PC-9 (cell line): ENCODE measurements around the gene ALDH18A1. TPM values are rescaled to one million over a fixed set of nuclear protein-coding genes. Genes with fewer than 3 reads are reported as not detected.
A peak's percentile ranks its signal among the peaks of the same experiment; 100 is the strongest.

ENCODE experiments used
- Bru-seq: library from RNA; stranded (reverse); fragments of 400-500 nt; gene quantifications from one replicate; lab custom pipeline; 2021; lab: Mats Ljungman, UMichigan
- BruChase-seq, 2 experiments: library from RNA; stranded (reverse); fragments of 400-500 nt; gene quantifications; one replicate each; lab custom pipeline; 2021; lab: Mats Ljungman, UMichigan
- BruUV-seq: library from RNA; stranded (reverse); fragments of 400-500 nt; replicated peaks from 2 replicates; lab custom pipeline; 2021; lab: Mats Ljungman, UMichigan
- CTCF ChIA-PET: fragments of 300-600 bp; sonication (Branson Sonifier 250); formaldehyde crosslinking; loops from one replicate; lab custom pipeline; 2022; ENCODE audit warnings: antibody characterized with exemption; lab: Charles Lee
- POLR2A ChIA-PET: fragments of 300-600 bp; sonication (Branson Sonifier 250); formaldehyde crosslinking; loops from one replicate; lab custom pipeline; 2022; ENCODE audit warnings: antibody characterized with exemption; ENCODE audit not compliant: unreplicated experiment; lab: Charles Lee
- DNase-seq, 2 experiments: peaks; one replicate each; pipeline versions ENCODE4 v3.0.0 to v3.0.0-alpha.2; 2015 to 2022; ENCODE audit warnings: mixed read lengths in 1 of 2
- H2AFZ ChIP-seq: fragments of 200-600 bp; sonication (generic); 2 replicates; pipeline ENCODE4 v1.8.1; 2017; ENCODE audit warnings: antibody characterized with exemption
- H3F3A ChIP-seq: fragments of 200-600 bp; sonication (generic); 2 replicates; pipeline ENCODE4 v1.8.1; 2017; ENCODE audit warnings: antibody characterized with exemption, mild to moderate bottlenecking, low read depth; ENCODE audit not compliant: insufficient read depth
- H3K27ac ChIP-seq: fragments of 200-600 bp; sonication (generic); 2 replicates; pipeline ENCODE4 v1.6.1; 2016; ENCODE audit warnings: mixed run types
- H3K27me3 ChIP-seq: fragments of 200-600 bp; sonication (generic); 2 replicates; pipeline ENCODE4 v1.6.1; 2016; ENCODE audit warnings: low read depth, mixed run types; ENCODE audit not compliant: insufficient read depth
- H3K36me3 ChIP-seq: fragments of 200-600 bp; sonication (generic); 2 replicates; pipeline ENCODE4 v1.6.1; 2016; ENCODE audit warnings: low read depth, mixed run types
- H3K4me1 ChIP-seq: fragments of 200-600 bp; sonication (generic); replicated peaks from 2 replicates; pipeline ENCODE4 v1.6.1; 2016; ENCODE audit warnings: mixed run types; ENCODE audit not compliant: insufficient read depth
- H3K4me2 ChIP-seq: fragments of 200-600 bp; sonication (generic); 2 replicates; pipeline ENCODE4 v1.6.1; 2017; ENCODE audit warnings: mixed run types
- H3K4me3 ChIP-seq: fragments of 200-600 bp; sonication (generic); 2 replicates; pipeline ENCODE4 v1.6.1; 2016; ENCODE audit warnings: mixed run types
- H3K79me2 ChIP-seq: fragments of 200-600 bp; sonication (generic); 2 replicates; pipeline ENCODE4 v1.6.1; 2017; ENCODE audit warnings: low read depth, mixed run types
- H3K9me2 ChIP-seq: fragments of 200-600 bp; sonication (generic); 2 replicates; pipeline ENCODE4 v1.8.1; 2017; ENCODE audit warnings: mild to moderate bottlenecking; ENCODE audit not compliant: insufficient read depth
- H3K9me3 ChIP-seq: fragments of 200-600 bp; sonication (generic); 2 replicates; pipeline ENCODE4 v1.8.1; 2016; ENCODE audit warnings: low read depth; ENCODE audit not compliant: insufficient read depth
- H4K20me1 ChIP-seq: fragments of 200-600 bp; sonication (generic); 2 replicates; pipeline ENCODE4 v1.8.1; 2017; ENCODE audit not compliant: insufficient read depth
- CTCF ChIP-seq: fragments of 200-600 bp; sonication (generic); conservative IDR thresholded peaks from 2 replicates; pipeline ENCODE4 v1.6.1; 2017; ENCODE audit warnings: mixed run types, antibody characterized with exemption, mild to moderate bottlenecking, moderate library complexity
- EZH2 ChIP-seq: fragments of 200-600 bp; sonication (generic); IDR thresholded peaks from 2 replicates; pipeline ENCODE4 v1.8.0; 2017; ENCODE audit warnings: antibody characterized with exemption, low read depth
- intact Hi-C: fragments of 100-400 bp; cut with micrococcal nuclease; formaldehyde crosslinking; loops from one replicate; pipeline ENCODE4 v1.10.0; 2022; ENCODE audit not compliant: unreplicated experiment
- long read RNA-seq: library from polyadenylated mRNA; stranded (forward); transcript quantifications from one replicate; pipeline ENCODE4 v2.0.0, GENCODE V29; 2022
- total RNA-seq: library from RNA; stranded (reverse); gene quantifications from 2 replicates; pipeline ENCODE4 v1.2.3, GENCODE V29; 2021

Gene ALDH18A1
- total RNA-seq (34.0 and 35.3 TPM in 2 replicates), Bru-seq, nascent RNA (percentile 61 among the genes with signal in this experiment), BruChase-seq, experiment 1, labeled RNA remaining after a 2-hour chase (percentile 57 among the genes with signal in this experiment), BruChase-seq, experiment 2, labeled RNA remaining after a 6-hour chase (percentile 64 among the genes with signal in this experiment)
- long read RNA-seq, transcript ALDH18A1-202 (18 exons, 3,359 nt), result major isoform, 51 of 71 reads
- long read RNA-seq, transcript ALDH18A1-201 (18 exons, 3,337 nt), result minor isoform, 7 of 71 reads
- long read RNA-seq, partial matches to known transcripts, result 4 of 71 reads
- long read RNA-seq, other reads (novel, unspliced or antisense), result 9 of 71 reads

GRCh38 chr10:95656291-95657164 is at the start of gene ALDH18A1:
TSS of gene ALDH18A1 (minus strand) at chr10:95656711. CDS start at chr10:95653377, 3,334 bp downstream.
- TF ChIP-seq CTCF, result no peak
- TF ChIP-seq EZH2, result no peak
- ChIA-PET CTCF (no interaction called here), POLR2A (no interaction called here)
- Histone ChIP-seq H3K27ac (peak within 1 kb of the TSS; percentile 18; the same call in 1 of the 2 replicates), H4K20me1 (no peaks in the 10 kb centered on the region), H3K9me2 (no peaks in the 10 kb centered on the region), H3K9me3 (no peaks in the 10 kb centered on the region), H3K36me3 (peaks cover 11% of the 10 kb centered on the region; the same call in 1 of the 2 replicates), H3K79me2 (peaks cover 31% of the 10 kb centered on the region), H3F3A (no peaks in the 10 kb centered on the region), H2AFZ (peak within 1 kb of the TSS; percentile 83), H3K27me3 (no peaks in the 10 kb centered on the region), H3K4me3 (peak within 1 kb of the TSS; percentile 80), H3K4me1 (no peaks in the 10 kb centered on the region), H3K4me2 (peak within 1 kb of the TSS; percentile 89)
- BruUV-seq, result no TSS peak
- intact Hi-C loops, result no loop called here
- DNase-seq, result peak; percentile 77 to 89

- no peak overlapping the region for H2AFZ ChIP-seq
- H3K9me2 ChIP-seq, result no peaks in the 10 kb centered on the region
- H3K4me3 ChIP-seq, result no peak overlapping the region
- intact Hi-C loops, result no loop called here
- no peak overlapping the region for H3K4me2 ChIP-seq
- ChIA-PET POLR2A (no interaction called here), CTCF (no interaction called here)
- no peaks in the 10 kb centered on the region for H3K27me3 ChIP-seq
- no peaks in the 10 kb centered on the region for H3F3A ChIP-seq
- no peaks in the 10 kb centered on the region for H3K9me3 ChIP-seq
- no peaks in the 10 kb centered on the region for H3K4me1 ChIP-seq
- DNase-seq, result no peak
- BruUV-seq, result no TSS peak
- no peaks in the 10 kb centered on the region for H3K36me3 ChIP-seq
- no peaks in the 10 kb centered on the region for H4K20me1 ChIP-seq
- no peak overlapping the region for H3K27ac ChIP-seq
- no peak for TF ChIP-seq EZH2
- no peak for TF ChIP-seq CTCF
- peaks cover 2% of the 10 kb centered on the region for H3K79me2 ChIP-seq
Observed at GRCh38 chr10:95698415-95698814, 41.9 kb upstream of the ALDH18A1 start.

- Histone ChIP-seq H3K4me1 (peaks cover 4% of the 10 kb centered on the region; the same call in 1 of the 2 replicates), H3K79me2 (peaks cover 12% of the 10 kb centered on the region), H3K4me3 (no peak overlapping the region), H3K36me3 (no peaks in the 10 kb centered on the region), H3K4me2 (no peak overlapping the region), H2AFZ (no peak overlapping the region), H3F3A (no peaks in the 10 kb centered on the region), H4K20me1 (no peaks in the 10 kb centered on the region), H3K27ac (no peak overlapping the region), H3K27me3 (no peaks in the 10 kb centered on the region), H3K9me2 (no peaks in the 10 kb centered on the region), H3K9me3 (no peaks in the 10 kb centered on the region)
- no peak for TF ChIP-seq EZH2
- no peak for TF ChIP-seq CTCF
- DNase-seq, result no peak
- intact Hi-C loops, result no loop called here
- BruUV-seq, result no TSS peak
- POLR2A ChIA-PET, result no interaction called here
- CTCF ChIA-PET, result no interaction called here
Observed at GRCh38 chr10:95697429-95697828, 40.9 kb upstream of the ALDH18A1 start.
